NCI-H460 (cell line): Measurements from ENCODE around the gene TEX10. TPM values are rescaled to one million over a fixed set of nuclear protein-coding genes. Genes with fewer than 3 reads are reported as not detected.
"Not testable (repeated sequence)": the region's sequence is repeated elsewhere in the genome, so short reads cannot be mapped to it uniquely, and the experiment has no call there.

Experiments used
- DNase-seq: peaks from one replicate; pipeline ENCODE4 v3.0.0-alpha.2; 2016; ENCODE audit warnings: low read depth; ENCODE audit errors: extremely low read depth
- polyA plus RNA-seq: library from polyadenylated mRNA; depleted of rRNA; stranded (reverse); fragments of >200 nt; gene quantifications from 2 replicates; pipeline ENCODE4 v1.2.3, GENCODE V29; 2014; cell fraction: nucleus; rRNA removed
- total RNA-seq: library from RNA; depleted of rRNA; stranded (reverse); fragments of >200 nt; shearing (Covaris generic); gene quantifications from 2 replicates; pipeline ENCODE4 v1.2.3, GENCODE V29; 2014; rRNA removed

The TEX10 gene
- total RNA-seq: 38.9 and 42.3 TPM in 2 replicates
- polyA plus RNA-seq: 28.6 and 36.1 TPM in 2 replicates

DNA sequence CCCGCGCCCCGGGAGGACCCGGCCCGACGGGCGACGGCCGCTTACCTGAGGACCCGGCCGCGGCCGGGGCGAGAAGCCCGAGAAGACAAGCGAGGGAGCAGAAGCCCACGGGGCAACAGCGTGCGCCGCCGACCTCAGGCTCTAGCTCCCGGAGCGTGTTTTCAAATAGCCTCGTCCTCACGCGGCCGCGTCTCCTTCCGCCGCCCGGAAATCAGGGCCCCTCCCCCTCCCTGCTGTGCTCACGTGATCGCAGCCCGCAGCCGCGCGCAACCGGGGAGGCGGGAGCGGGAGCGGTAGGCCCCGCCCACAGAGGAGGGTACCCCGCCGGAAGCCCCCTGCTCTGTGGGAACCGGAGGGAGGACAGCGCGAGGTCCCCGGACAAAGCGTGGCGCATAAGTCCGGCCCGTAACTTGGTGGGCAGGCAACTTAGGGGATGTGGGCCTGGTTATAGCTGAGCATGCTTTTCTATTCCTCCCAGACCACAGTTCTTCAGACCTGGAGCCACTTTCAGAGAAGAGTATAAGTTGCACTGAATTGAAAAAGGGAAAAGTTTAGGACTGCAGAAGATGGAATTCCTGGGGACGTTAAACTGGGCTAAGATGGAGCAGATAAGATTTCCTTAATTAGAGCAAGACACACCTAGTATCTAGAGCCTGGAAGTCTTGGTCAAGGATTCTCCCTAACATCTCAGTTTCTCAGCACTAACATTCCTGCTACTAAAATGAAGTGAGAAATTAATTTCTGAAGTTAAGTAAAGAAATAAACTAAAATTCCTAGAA lies at the start of gene TEX10:
TEX10 (minus strand) TSS at position 216 of the 779 bp plus-strand sequence. CDS start 3,579 bp downstream, outside the sequence.
- DNase-seq: peak; percentile 81

- DNase-seq: no peak
These were observed 48.3 kb upstream of the TEX10 start for GRCh38 chr9:100401042-100401441.

- no peak for DNase-seq
These were observed 45.0 kb upstream of the TEX10 start for GRCh38 chr9:100397529-100398266.

- DNase-seq: no peak
These were observed 44.0 kb upstream of the TEX10 start for GRCh38 chr9:100396769-100397168.

DNA sequence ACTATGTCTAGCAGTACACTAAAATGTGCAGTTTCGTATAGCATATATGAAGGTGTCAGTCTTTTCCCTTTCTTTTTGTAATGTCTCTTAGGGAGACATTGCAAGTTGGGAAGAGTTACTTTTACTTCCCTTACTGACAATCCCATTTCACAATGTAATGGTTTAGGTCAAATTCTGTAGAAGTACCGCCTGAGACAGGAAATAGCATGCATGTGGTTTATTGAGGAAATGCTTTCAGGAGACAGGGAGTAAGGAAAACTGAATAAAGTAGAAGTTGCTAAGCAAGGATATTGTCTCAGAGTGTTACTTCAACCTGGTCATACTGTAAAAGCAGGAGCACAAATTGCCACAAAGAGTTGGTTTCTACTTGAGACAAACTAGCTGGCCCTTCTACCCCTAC lies 42.1 kb upstream of the TEX10 start:
- no peak for DNase-seq

DNA sequence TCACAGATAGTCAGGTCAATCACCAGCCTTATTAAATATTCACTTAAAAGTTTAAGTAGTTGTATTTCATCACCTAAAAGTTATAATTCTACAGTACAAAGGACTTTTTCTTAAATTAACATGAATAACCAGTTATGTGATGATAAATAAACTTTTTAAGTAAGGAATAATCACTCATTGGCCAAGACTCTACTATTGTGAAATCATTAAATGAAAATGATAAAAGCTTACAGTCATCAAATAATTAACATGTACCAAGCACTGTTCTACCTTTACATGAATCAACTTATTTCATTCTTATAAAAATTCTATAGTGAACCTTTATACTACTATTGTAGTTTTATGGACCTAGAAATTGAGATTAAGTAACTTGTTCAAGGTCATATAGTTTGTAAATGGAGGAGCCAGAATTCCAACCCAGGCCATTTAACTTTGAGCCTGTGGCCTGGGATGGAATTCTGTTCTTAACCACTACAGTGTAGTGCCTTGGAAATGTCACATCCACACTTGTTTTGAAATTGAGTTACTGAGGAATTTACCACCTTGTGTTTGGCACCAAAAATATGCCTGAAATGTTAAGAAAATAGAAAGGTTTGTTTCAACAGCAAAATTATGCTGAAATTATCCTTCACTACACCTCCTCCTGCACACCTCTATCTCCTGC lies 41.4 kb upstream of the TEX10 start:
- no peak for DNase-seq

GRCh38 chr9:100392989-100393388 lies 40.2 kb upstream of the TEX10 start:
- not testable (repeated sequence) for DNase-seq

- peak; percentile 39 for DNase-seq
These were observed 27.1 kb upstream of the TEX10 start for GRCh38 chr9:100379862-100380261.

DNA sequence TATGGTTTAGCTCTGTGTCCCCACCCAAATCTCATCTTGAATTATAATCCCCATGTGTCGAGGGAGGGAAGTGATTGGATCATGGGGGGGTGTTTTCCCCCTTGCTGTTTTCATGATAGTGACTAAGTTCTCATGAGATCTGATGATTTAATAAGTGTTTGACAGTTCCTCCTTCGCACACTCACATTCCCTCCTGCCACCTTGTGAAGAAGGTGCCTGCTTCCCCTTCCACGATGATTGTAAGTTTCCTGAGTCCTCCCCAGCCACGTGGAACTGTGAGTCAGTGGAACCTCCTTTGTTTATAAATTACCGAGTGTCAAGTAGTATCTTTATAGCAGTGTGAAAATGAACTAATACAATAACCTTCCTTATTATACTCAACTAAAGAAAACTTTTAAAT lies 24.3 kb upstream of the TEX10 start:
- DNase-seq: no peak

DNA sequence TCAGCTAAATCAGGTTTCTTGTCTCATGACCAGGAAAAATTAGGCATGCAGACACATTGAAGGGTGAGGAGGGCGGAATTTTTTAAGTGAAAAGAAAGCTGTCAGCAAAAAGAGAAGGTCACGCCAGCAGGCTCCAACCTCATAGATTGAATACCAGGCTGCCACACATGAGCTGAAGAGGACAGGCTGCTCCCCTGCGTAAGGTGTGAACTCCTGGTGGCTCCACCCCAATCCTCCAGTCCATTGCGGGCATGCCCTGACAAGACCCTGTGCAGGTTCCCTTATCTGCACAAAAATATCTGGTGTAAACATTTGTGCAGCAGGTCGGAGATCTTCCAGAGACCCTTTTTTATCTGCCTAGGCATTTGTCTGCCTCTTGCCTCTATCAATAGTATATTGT lies 22.9 kb upstream of the TEX10 start:
- no peak for DNase-seq

DNA sequence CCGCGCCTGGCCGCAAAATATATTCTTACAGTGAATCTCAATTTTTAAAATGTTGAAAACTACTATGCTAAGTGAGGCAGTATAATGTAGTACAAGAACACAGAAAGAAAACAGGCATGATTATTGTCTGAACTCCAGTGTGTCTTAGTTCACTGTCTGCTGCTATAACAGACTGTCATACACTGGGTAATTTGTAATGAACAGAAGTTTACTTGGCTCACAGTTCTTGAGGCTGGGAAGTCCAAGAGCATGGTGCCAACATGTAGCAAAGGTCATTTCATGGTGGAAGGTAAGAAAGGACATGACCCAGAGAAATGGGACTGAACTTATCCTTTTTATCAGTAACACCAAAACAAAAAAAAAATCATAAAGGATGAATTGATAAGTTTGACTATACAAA lies 19.9 kb upstream of the TEX10 start:
- no peak for DNase-seq

GRCh38 chr9:100370064-100370723 lies 17.5 kb upstream of the TEX10 start:
- DNase-seq: no peak

GRCh38 chr9:100368672-100369071 lies 15.9 kb upstream of the TEX10 start:
- DNase-seq: no peak

GRCh38 chr9:100366121-100366520 lies 13.4 kb upstream of the TEX10 start:
- DNase-seq: no peak

- no peak for DNase-seq
These were observed 11.3 kb upstream of the TEX10 start for GRCh38 chr9:100364013-100364412.

DNA sequence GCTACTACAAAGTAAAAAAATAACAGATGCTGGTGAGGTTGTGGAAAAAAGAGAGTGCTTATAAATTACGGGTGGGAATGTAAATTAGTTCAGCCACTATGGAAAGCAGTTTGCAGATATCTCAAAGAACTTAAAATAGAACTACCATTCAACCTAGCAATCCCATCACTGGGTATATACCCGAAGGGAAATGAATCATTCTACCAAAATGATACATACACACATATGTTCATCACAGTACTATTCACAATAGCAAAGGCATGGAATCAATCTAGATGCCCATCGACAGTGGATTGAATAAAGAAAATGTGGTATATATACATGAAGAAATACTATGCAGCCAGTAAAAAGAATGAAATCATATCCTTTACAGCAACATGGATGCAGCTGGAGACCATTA lies 6.3 kb upstream of the TEX10 start:
- no peak for DNase-seq

DNA sequence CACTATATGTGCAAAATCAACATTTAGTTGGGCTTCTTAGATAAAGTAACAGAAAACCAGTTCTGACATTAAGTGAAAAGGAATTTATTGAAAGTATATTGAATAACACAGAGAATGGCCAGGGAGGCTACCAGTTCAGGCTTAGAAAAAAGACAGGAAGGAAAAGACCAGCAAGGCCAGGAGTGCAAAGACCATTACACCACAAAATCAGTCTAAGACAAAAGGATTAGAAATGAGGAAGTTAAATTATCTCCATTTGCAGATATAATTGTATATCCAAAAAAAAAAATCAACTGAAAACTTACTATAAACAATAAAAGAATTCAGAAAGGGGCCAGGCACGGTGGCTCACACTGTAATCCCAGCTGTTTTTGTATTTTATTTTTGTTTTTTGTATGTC lies 4.8 kb upstream of the TEX10 start:
- no peak for DNase-seq

DNA sequence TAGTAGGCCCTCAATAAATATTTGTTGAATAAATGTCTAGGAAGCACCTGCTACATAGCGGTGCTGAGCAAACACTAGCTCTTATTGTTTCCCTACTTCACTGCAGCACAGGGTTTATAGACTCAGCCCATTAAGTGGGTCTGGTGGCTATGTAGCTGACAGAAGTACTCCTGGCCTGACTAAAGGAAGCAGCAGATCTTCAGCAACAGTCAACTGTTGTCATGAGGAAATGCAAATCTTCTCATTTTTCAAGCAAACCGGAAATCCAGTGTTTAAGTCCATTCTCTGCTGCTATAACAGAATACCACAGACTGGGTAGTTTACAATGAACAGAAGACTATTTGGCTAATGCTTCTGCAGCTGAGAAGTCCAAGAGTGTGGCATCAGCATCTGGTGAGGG lies 2.8 kb upstream of the TEX10 start:
- DNase-seq: no peak

DNA sequence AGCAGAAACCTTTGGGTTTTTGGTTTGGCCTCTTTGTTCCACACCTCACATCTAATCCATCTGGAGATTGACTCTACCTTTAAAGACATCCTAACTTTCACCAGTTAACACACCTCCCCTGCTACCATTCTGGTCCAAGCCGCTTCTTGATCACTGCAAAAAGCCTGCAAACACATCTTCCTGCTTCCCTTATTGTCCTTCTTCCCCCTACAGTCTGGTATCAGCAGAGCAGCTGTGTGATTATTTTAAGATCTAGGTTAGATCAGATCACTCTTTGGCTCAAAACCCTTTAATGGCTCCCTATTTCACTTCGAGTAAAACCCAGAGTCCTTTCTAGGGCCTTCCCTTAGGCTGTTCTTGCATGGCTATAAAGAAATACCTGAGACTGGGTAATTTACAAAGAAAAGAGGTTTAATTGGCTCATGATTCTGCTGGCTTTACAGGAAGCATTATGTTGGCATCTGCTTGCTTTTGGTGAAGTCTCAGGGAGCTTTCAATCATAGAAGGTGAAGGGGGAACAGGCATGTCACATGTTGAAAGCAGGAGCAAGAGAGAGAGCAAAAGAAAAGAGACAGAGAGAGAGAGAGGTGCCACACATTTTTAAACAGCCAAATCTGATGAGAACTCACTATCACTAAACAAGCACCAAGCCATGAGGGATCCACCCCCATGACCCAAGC lies 1.5 kb upstream of the TEX10 start:
- DNase-seq: no peak

DNA sequence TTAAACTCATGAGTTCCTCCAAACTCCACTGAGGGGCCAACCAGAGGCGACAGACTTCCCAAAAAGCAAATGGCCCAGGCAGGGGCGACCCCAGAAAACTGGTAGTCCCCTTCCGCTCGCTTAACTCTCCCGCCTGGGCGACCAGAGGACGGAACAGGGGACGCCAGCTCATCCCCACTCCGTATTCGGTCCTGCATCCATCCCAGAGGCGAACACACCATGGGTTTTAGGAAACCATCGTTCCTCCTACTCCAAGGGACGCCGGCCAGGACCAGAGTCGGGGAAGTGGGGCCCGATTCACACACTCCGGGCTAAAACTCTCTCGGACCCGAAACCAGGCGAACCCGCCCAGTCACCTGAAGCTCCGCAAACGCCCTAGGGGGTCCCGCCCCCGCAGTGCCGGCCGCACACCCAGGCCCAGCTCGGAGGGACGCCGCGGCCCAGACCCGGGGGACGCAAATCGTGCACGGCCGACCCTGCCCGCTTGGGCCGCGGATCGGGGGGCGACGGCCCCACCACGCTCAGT lies 478 bp downstream of the TEX10 start:
- peak; percentile 8 for DNase-seq
